GM19035 (cell line): ENCODE measurements around the gene CADPS.
"Not testable (repeated sequence)": the region's sequence is repeated elsewhere in the genome, so short reads cannot be mapped to it uniquely, and the experiment has no call there.

Source experiments
- ATAC-seq: cut with Tn5 transposase; IDR thresholded peaks from one replicate; pipeline ENCODE4 v1.9.1; 2021; ENCODE audit not compliant: unreplicated experiment

CADPS gene

GRCh38 chr3:62602987-62603386 lies 272.2 kb downstream of the CADPS start:
- no peak for ATAC-seq

- ATAC-seq = no peak
These were observed 273.0 kb downstream of the CADPS start for GRCh38 chr3:62602129-62602770.

- no peak for ATAC-seq
These were observed 273.8 kb downstream of the CADPS start for GRCh38 chr3:62601238-62602070.

GRCh38 chr3:62600033-62600432 lies 275.2 kb downstream of the CADPS start:
- ATAC-seq = no peak

- ATAC-seq = no peak
These were observed 277.7 kb downstream of the CADPS start for GRCh38 chr3:62597491-62597890.

GRCh38 chr3:62592408-62592807 lies 282.8 kb downstream of the CADPS start:
- no peak for ATAC-seq

- ATAC-seq = no peak
These were observed 286.1 kb downstream of the CADPS start for GRCh38 chr3:62589078-62589477.

- no peak for ATAC-seq
These were observed 287.6 kb downstream of the CADPS start for GRCh38 chr3:62587579-62588031.

GRCh38 chr3:62587169-62587568 lies 288.0 kb downstream of the CADPS start:
- ATAC-seq = no peak

GRCh38 chr3:62586356-62586755 lies 288.9 kb downstream of the CADPS start:
- ATAC-seq = no peak

- ATAC-seq = no peak
These were observed 289.4 kb downstream of the CADPS start for GRCh38 chr3:62585861-62586260.

- no peak for ATAC-seq
These were observed 290.6 kb downstream of the CADPS start for GRCh38 chr3:62584636-62585035.

- ATAC-seq = no peak
These were observed 292.6 kb downstream of the CADPS start for GRCh38 chr3:62582495-62583172.

GRCh38 chr3:62580485-62580884 lies 294.7 kb downstream of the CADPS start:
- not testable (repeated sequence) for ATAC-seq

- no peak for ATAC-seq
These were observed 298.1 kb downstream of the CADPS start for GRCh38 chr3:62577153-62577552.

GRCh38 chr3:62574266-62574898 lies 300.8 kb downstream of the CADPS start:
- no peak for ATAC-seq

- ATAC-seq = no peak
These were observed 303.3 kb downstream of the CADPS start for GRCh38 chr3:62571916-62572315.

GRCh38 chr3:62570888-62571287 lies 304.3 kb downstream of the CADPS start:
- no peak for ATAC-seq

GRCh38 chr3:62569609-62570008 lies 305.6 kb downstream of the CADPS start:
- no peak for ATAC-seq

GRCh38 chr3:62567097-62568021 lies 307.9 kb downstream of the CADPS start:
- no peak for ATAC-seq
